ENCODE measurements around the gene FLNB. TPM values are rescaled to one million over a fixed set of nuclear protein-coding genes. Genes with fewer than 3 reads are reported as not detected.

The FLNB gene
- total and polyA plus RNA-seq, 2 of the 13 experiments (the other 11 are each of a cell fraction or from before 2014, with no cell fraction given), result 106 to 130 TPM

GRCh38 chr3:58202917-58203360, 194.7 kb downstream of the FLNB start:
- Histone ChIP-seq H3K9ac (ENCODE audit: insufficient read depth, low read depth, low read length) (no peak overlapping the region), H3K79me2 (ENCODE audit: insufficient read depth, low read length) (no peaks in the 10 kb centered on the region), H4K20me1 (ENCODE audit: insufficient read depth, low read length) (no peaks in the 10 kb centered on the region), H3K4me1 (ENCODE audit: insufficient read depth, low read length) (peaks cover 100% of the 10 kb centered on the region), H3K27ac (ENCODE audit: extremely low read length, insufficient read depth, low read length) (peak overlapping the region; percentile 50), H2AFZ (ENCODE audit: low read length) (no peak overlapping the region), H3K4me3 (replicated peaks in 1 of 3; ENCODE audit: insufficient read depth in 1 of 3, low read depth in 2 of 3, low read length in 3 of 3) (no peak overlapping the region), H3K27me3 (ENCODE audit: control insufficient read depth in 1 of 2, insufficient read depth in 2 of 2, low read length in 2 of 2) (no peaks in the 10 kb centered on the region), H3K4me2 (ENCODE audit: low read depth, low read length) (no peak overlapping the region), H3K36me3 (replicated peaks in 1 of 2; ENCODE audit: control insufficient read depth in 1 of 2, insufficient read depth in 2 of 2, low read length in 2 of 2) (no peaks in the 10 kb centered on the region), H3K9me3 (ENCODE audit: low read length) (no peaks in the 10 kb centered on the region)
- FAIRE-seq (no peak), ATAC-seq (no peak), DNase-seq (ENCODE audit: low spot score) (no peak)
- WGBS (ENCODE audit: low lambda C conversion rate), result 87% methylated on average over 7 of the region's 9 CpGs
- TF ChIP-seq NCOR1 (IDR thresholded peaks at IDR 0.05; ENCODE audit: borderline replicate concordance, low read length) (no peak), REPIN1 (CRISPR knock-in tag; IDR thresholded peaks at IDR 0.05; ENCODE audit: borderline replicate concordance, low read depth) (no peak), ZBTB38 (CRISPR knock-in tag; IDR thresholded peaks at IDR 0.05) (peak; percentile 92), ZNF687 (CRISPR knock-in tag; IDR thresholded peaks at IDR 0.05) (peak; percentile 75), YEATS2 (CRISPR knock-in tag; IDR thresholded peaks at IDR 0.05; ENCODE audit: borderline replicate concordance) (no peak), HIC2 (CRISPR knock-in tag; IDR thresholded peaks at IDR 0.05; ENCODE audit: low read depth) (no peak), FOXO4 (CRISPR knock-in tag; conservative IDR thresholded peaks at IDR 0.05) (0 out of 2 replicates have a peak, but pooled peaks have one; percentile 49), LBX2 (CRISPR knock-in tag; IDR thresholded peaks at IDR 0.05; ENCODE audit: borderline replicate concordance) (0 out of 2 replicates have a peak, but pooled peaks have one; percentile 36)
- in situ Hi-C loops (cut with HindIII; ENCODE audit: extremely low pct_ligation_motif_present, low pct_unique_long_range_greater_than_20kb), result no loop called here
- CTCF ChIA-PET (ENCODE audit: low intra/inter-chr PET ratio, low total read pairs), result no interaction called here
- no TSS peak for BruUV-seq (replicated peaks)
- POLR2A ChIA-PET, result interaction anchor here (1.0 to 1.3 kb wide), 2 partner anchors 14 to 15 kb away, joined by 3 to 4 read pairs; no protein-coding TSS in a partner anchor
- intact Hi-C loops (cut with micrococcal nuclease; ENCODE audit: unreplicated experiment), result no loop called here
